ENCODE results near the gene PAIP2B.

PAIP2B gene

GRCh38 chr2:71154279-71154678 is 72.6 kb downstream of the PAIP2B start:
- no peak for TF ChIP-seq ZNF274 (IDR thresholded peaks at IDR 0.05; ENCODE audit: low read depth, low read length)
- no peak for TF ChIP-seq SUZ12 (IDR thresholded peaks at IDR 0.05; ENCODE audit: extremely low read depth, insufficient read depth, insufficient read length)
- TF ChIP-seq YY1 (IDR thresholded peaks at IDR 0.05; ENCODE audit: insufficient read depth, insufficient read length), result no peak
- Histone ChIP-seq H3K27me3 (ENCODE audit: insufficient read depth, insufficient read length) (no peaks in the 10 kb centered on the region), H3K4me1 (ENCODE audit: insufficient read depth, insufficient read length) (peaks cover 8% of the 10 kb centered on the region), H3K4me3 (ENCODE audit: insufficient read length, low read depth) (no peak overlapping the region), H3K9me3 (ENCODE audit: insufficient read depth, low read length) (no peaks in the 10 kb centered on the region), H3K36me3 (ENCODE audit: insufficient read depth, insufficient read length, low read length) (peaks cover 18% of the 10 kb centered on the region), H3K9ac (ENCODE audit: insufficient read length, low read depth) (no peak overlapping the region)
- no peak for DNase-seq (ENCODE audit: low read depth, low spot score)

DNA sequence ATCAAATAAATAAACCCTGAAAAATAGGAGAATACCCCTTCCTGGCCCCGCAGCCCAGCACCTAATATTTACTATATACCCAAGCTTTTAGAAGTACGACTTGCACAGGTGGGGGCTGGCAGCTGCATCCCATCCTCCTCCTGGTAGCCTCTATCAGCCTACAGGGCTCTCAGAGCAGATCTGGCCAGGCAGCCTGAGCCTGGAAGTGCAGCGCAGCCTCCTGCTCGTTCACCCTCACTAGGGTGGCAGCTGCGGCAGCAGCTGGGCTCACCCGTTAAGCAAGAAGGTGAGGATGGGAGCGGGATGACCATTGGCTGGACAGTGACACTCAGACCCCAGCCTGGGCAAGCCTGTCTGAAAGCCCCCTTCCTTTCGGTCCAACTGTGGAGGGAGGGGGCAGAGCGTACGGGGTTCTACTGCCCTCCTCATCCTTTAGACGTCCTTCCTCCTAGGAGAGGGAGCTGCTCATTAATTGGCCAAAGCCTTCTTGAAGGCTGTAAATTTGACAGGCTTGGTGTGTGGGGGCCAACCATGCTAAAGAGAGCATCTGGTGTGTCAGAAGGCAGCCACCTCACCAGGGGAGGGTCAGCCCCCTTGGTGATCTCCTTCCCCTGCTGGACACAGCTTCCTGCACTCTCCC is 73.2 kb downstream of the PAIP2B start:
- Histone ChIP-seq H3K4me1 (ENCODE audit: insufficient read depth, insufficient read length) (peaks cover 8% of the 10 kb centered on the region), H3K9me3 (ENCODE audit: insufficient read depth, low read length) (no peaks in the 10 kb centered on the region), H3K9ac (ENCODE audit: insufficient read length, low read depth) (no peak overlapping the region), H3K27me3 (ENCODE audit: insufficient read depth, insufficient read length) (no peaks in the 10 kb centered on the region), H3K4me3 (ENCODE audit: insufficient read length, low read depth) (no peak overlapping the region), H3K36me3 (ENCODE audit: insufficient read depth, insufficient read length, low read length) (peaks cover 24% of the 10 kb centered on the region)
- no peak for DNase-seq (ENCODE audit: low read depth, low spot score)
- TF ChIP-seq YY1 (IDR thresholded peaks at IDR 0.05; ENCODE audit: insufficient read depth, insufficient read length) (no peak), ZNF274 (IDR thresholded peaks at IDR 0.05; ENCODE audit: low read depth, low read length) (no peak), SUZ12 (IDR thresholded peaks at IDR 0.05; ENCODE audit: extremely low read depth, insufficient read depth, insufficient read length) (no peak)

DNA sequence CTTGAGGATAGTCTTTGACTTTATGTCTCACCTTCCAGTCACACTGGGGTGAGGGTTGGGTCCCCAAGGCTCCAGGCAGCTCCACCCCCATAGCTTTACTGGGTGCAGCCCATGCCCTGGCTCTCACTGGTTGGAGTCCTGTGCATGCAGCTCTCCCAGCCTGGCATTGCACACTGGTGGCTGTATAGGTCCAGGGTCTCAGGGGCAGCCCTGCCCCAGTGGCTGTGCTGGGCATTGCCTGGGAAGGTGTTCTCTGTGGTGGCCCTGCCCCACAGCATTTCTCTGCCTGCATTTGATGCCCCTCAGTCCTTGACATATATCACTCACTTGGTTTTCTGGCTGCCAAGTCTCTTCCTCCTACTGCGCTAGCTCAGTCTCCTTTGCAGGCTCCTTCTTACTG is 75.3 kb downstream of the PAIP2B start:
- no peak for DNase-seq (ENCODE audit: low read depth, low spot score)
- Histone ChIP-seq H3K9me3 (ENCODE audit: insufficient read depth, low read length) (no peaks in the 10 kb centered on the region), H3K4me1 (ENCODE audit: insufficient read depth, insufficient read length) (no peaks in the 10 kb centered on the region), H3K36me3 (ENCODE audit: insufficient read depth, insufficient read length, low read length) (peaks cover 41% of the 10 kb centered on the region), H3K9ac (ENCODE audit: insufficient read length, low read depth) (no peak overlapping the region), H3K4me3 (ENCODE audit: insufficient read length, low read depth) (no peak overlapping the region), H3K27me3 (ENCODE audit: insufficient read depth, insufficient read length) (no peaks in the 10 kb centered on the region)
- TF ChIP-seq YY1 (IDR thresholded peaks at IDR 0.05; ENCODE audit: insufficient read depth, insufficient read length) (no peak), SUZ12 (IDR thresholded peaks at IDR 0.05; ENCODE audit: extremely low read depth, insufficient read depth, insufficient read length) (no peak), ZNF274 (IDR thresholded peaks at IDR 0.05; ENCODE audit: low read depth, low read length) (no peak)

DNA sequence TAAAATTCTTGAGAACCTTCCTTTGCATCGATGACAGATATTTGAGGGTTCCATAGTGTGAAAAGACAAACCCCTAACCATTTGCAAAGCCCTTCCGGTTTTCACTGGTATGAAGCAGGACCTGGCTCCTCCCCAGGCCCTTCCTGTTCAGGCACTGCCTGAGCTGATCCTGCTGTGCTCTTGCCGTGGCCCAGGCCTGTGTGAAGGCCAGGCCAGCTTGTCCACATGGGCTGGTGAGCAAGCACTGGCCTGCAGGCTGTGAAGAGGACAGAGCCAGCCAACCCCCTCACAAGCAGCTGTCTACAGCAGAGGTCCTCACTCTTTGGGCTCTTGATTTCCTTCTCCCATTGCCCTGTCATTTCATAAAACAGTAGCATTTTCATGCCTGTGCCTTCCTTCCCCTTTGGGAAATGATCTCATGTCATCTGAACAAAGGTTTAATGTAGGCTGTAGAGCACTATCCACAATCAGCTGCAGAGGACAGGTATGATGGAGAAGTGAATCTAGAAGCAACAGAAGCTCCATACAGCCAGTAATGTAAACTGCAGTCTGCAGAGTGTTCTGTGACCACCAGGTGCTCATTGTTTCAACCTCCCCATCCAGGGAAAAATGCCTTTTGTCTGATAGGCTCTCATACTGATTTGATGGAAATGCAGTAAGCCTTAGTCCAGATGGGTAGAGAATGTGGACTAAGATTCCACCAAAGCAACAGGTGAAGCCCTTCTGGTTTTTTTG is 76.7 kb downstream of the PAIP2B start:
- H3K9ac ChIP-seq (ENCODE audit: insufficient read length, low read depth), result no peak overlapping the region
- no peaks in the 10 kb centered on the region for H3K4me1 ChIP-seq (ENCODE audit: insufficient read depth, insufficient read length)
- DNase-seq (ENCODE audit: low read depth, low spot score), result no peak
- H3K4me3 ChIP-seq (ENCODE audit: insufficient read length, low read depth), result no peak overlapping the region
- TF ChIP-seq ZNF274 (IDR thresholded peaks at IDR 0.05; ENCODE audit: low read depth, low read length) (no peak), SUZ12 (IDR thresholded peaks at IDR 0.05; ENCODE audit: extremely low read depth, insufficient read depth, insufficient read length) (no peak), YY1 (IDR thresholded peaks at IDR 0.05; ENCODE audit: insufficient read depth, insufficient read length) (no peak)
- H3K9me3 ChIP-seq (ENCODE audit: insufficient read depth, low read length), result no peaks in the 10 kb centered on the region
- H3K36me3 ChIP-seq (ENCODE audit: insufficient read depth, insufficient read length, low read length), result peaks cover 52% of the 10 kb centered on the region
- no peaks in the 10 kb centered on the region for H3K27me3 ChIP-seq (ENCODE audit: insufficient read depth, insufficient read length)

- peaks cover 68% of the 10 kb centered on the region for H3K36me3 ChIP-seq (ENCODE audit: insufficient read depth, insufficient read length, low read length)
- H3K4me1 ChIP-seq (ENCODE audit: insufficient read depth, insufficient read length), result no peaks in the 10 kb centered on the region
- H3K9me3 ChIP-seq (ENCODE audit: insufficient read depth, low read length), result no peaks in the 10 kb centered on the region
- no peak overlapping the region for H3K9ac ChIP-seq (ENCODE audit: insufficient read length, low read depth)
- TF ChIP-seq SUZ12 (IDR thresholded peaks at IDR 0.05; ENCODE audit: extremely low read depth, insufficient read depth, insufficient read length) (no peak), ZNF274 (IDR thresholded peaks at IDR 0.05; ENCODE audit: low read depth, low read length) (no peak), YY1 (IDR thresholded peaks at IDR 0.05; ENCODE audit: insufficient read depth, insufficient read length) (no peak)
- no peaks in the 10 kb centered on the region for H3K27me3 ChIP-seq (ENCODE audit: insufficient read depth, insufficient read length)
- no peak overlapping the region for H3K4me3 ChIP-seq (ENCODE audit: insufficient read length, low read depth)
- DNase-seq (ENCODE audit: low read depth, low spot score), result no peak
Observed at GRCh38 chr2:71148506-71149063, 78.3 kb downstream of the PAIP2B start.

DNA sequence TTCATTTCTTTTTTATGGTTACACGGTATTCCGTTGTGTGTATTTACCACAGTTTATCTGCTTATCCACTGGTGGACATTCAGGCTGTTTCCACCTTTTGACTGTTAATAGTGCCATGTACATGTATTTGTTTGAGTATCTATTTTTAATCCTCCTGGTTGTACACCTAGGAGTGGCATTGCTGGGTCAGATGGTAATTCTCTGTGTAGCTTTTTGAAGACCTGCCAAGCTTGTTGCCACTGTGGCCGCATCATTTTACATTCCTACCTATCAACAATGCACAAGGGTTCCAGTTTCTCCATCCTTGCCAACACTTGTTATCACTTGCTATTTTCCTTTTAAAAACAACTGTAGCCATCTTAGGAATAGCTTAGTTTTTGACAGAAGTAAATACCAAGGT is 83.1 kb downstream of the PAIP2B start:
- no peak for DNase-seq (ENCODE audit: low read depth, low spot score)
- Histone ChIP-seq H3K9ac (ENCODE audit: insufficient read length, low read depth) (no peak overlapping the region), H3K4me1 (ENCODE audit: insufficient read depth, insufficient read length) (no peaks in the 10 kb centered on the region), H3K4me3 (ENCODE audit: insufficient read length, low read depth) (no peak overlapping the region), H3K27me3 (ENCODE audit: insufficient read depth, insufficient read length) (no peaks in the 10 kb centered on the region), H3K9me3 (ENCODE audit: insufficient read depth, low read length) (no peaks in the 10 kb centered on the region), H3K36me3 (ENCODE audit: insufficient read depth, insufficient read length, low read length) (peaks cover 92% of the 10 kb centered on the region)
- TF ChIP-seq YY1 (IDR thresholded peaks at IDR 0.05; ENCODE audit: insufficient read depth, insufficient read length) (no peak), ZNF274 (IDR thresholded peaks at IDR 0.05; ENCODE audit: low read depth, low read length) (no peak), SUZ12 (IDR thresholded peaks at IDR 0.05; ENCODE audit: extremely low read depth, insufficient read depth, insufficient read length) (no peak)

GRCh38 chr2:71136174-71136573 is 90.7 kb downstream of the PAIP2B start:
- Histone ChIP-seq H3K9ac (ENCODE audit: insufficient read length, low read depth) (no peak overlapping the region), H3K9me3 (ENCODE audit: insufficient read depth, low read length) (no peaks in the 10 kb centered on the region), H3K36me3 (ENCODE audit: insufficient read depth, insufficient read length, low read length) (peaks cover 82% of the 10 kb centered on the region), H3K4me1 (ENCODE audit: insufficient read depth, insufficient read length) (no peaks in the 10 kb centered on the region), H3K27me3 (ENCODE audit: insufficient read depth, insufficient read length) (no peaks in the 10 kb centered on the region), H3K4me3 (ENCODE audit: insufficient read length, low read depth) (no peak overlapping the region)
- DNase-seq (ENCODE audit: low read depth, low spot score), result no peak
- TF ChIP-seq ZNF274 (IDR thresholded peaks at IDR 0.05; ENCODE audit: low read depth, low read length) (no peak), SUZ12 (IDR thresholded peaks at IDR 0.05; ENCODE audit: extremely low read depth, insufficient read depth, insufficient read length) (no peak), YY1 (IDR thresholded peaks at IDR 0.05; ENCODE audit: insufficient read depth, insufficient read length) (no peak)
